RKO (cell line): ENCODE data around the gene EXT2.

ENCODE experiments used
- DNase-seq: peaks from one replicate; pipeline ENCODE4 v3.0.0-alpha.2; 2016; ENCODE audit warnings: low spot score

The EXT2 gene

GRCh38 chr11:44133335-44133946, 38.0 kb downstream of the EXT2 start:
- DNase-seq = peak; percentile 58

GRCh38 chr11:44134625-44135024, 39.1 kb downstream of the EXT2 start:
- DNase-seq = no peak

DNA sequence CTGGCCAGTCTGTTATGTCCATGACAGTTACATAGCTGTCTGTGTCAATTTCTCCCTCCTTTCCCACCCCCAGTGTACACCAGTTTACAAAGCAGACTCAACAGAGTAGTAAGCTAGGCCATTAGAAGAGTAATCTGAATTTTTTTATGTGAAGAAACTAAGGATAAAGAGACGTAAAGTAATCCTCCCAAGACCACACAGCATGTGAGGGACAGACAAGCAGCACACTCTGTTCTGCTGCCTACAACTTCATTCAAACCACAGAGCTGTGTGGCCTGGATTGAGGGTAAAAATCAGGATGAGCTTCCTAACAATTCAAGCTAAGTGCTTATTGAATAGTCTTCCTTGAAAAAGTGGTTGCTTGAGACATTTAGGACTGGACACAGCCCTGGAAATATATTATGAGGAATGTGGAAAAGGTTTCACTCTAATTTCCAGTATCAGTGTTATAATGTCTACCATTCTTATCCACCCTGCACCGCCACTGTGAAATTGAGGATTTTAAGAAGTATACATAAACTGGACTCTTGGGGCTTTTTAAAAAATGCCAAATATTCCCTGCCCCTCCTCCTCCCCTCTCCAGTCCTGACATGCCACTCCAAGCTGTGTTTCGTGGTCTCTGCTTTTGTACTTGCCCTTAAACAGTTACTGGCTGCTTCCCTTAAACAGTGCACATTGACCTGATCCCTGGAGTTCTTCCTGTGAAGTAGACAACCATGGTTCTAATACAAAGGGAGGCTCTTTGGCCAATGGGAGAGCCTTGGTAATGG, 40.9 kb downstream of the EXT2 start:
- DNase-seq = no peak

- DNase-seq = no peak
Observed at GRCh38 chr11:44137057-44137456, 41.6 kb downstream of the EXT2 start.

GRCh38 chr11:44138286-44138685, 42.8 kb downstream of the EXT2 start:
- no peak for DNase-seq

DNA sequence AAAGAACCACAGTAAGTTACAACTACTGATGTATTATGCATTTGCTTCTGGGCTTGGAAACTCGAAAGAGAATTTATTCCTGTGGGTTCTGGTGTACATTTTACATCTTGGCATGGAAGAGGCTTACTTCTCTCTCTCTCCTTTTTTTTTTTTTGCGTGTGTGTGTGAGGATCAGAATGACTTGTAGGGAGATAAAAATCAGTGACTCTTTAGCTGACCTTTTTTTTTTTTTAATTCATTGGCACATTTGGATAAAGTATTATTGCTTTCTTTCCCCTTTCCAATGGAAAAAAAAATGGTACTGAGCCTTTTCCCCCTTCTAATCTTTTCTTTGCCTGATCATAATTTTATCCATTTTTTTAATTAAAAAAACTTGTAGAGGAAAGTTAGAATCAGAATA, 43.5 kb downstream of the EXT2 start:
- DNase-seq = no peak

DNA sequence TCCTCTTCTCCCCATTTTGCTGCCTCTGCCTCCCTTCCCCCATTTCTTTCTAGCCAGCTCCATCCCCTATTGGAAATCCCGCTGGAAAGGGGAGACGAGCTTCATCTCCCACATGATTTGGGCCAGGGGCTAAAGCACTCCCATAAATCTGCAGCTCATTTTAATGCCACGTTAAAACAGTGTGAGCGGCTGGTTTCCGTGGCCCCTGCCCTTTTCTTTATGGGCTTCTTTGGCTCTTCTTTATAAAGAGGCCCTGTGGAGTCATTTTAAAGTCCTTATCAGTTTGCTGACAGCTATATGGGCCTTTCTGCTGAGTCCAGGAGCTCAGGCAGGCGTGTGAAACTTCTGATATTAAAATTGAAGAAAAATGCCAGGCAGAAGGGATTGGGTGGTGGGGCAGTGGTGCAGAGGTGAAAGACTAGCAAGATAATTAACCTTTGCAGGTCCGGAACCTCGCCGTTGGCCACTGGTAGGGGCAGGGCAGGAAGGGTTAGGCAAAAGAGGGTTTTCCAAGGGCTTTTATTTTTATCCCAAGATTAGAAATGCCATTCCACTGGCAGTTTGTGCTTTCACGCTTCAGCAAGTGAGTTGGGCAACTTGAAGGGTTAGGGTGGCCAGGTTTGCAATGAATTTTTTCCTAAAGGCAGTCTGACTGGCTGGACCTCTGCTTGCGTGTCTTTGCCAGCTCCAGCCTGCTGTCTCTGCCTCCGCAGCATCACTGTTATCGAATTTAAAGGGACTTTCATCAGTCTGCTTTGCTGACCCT, 44.3 kb downstream of the EXT2 start:
- DNase-seq = no peak

GRCh38 chr11:44140372-44140771, 44.9 kb downstream of the EXT2 start:
- no peak for DNase-seq

DNA sequence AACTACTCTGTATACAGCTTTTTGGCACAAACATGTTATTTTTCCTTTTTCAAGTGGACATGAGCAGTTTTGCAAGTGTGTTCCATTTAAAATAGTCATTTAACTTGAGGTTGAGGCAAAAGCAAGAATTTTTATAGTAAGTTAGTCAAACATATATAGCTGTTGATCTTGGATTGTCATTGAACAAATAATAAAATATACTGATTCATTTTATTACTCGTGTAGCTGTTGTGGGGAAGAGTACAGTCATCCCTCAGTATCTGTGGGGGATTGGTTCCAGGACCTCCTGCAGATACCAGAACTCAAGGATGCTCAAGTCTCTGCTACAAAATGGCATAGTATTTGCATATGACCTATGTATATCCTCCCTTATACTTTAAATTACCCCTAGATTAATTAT, 45.3 kb downstream of the EXT2 start:
- no peak for DNase-seq

DNA sequence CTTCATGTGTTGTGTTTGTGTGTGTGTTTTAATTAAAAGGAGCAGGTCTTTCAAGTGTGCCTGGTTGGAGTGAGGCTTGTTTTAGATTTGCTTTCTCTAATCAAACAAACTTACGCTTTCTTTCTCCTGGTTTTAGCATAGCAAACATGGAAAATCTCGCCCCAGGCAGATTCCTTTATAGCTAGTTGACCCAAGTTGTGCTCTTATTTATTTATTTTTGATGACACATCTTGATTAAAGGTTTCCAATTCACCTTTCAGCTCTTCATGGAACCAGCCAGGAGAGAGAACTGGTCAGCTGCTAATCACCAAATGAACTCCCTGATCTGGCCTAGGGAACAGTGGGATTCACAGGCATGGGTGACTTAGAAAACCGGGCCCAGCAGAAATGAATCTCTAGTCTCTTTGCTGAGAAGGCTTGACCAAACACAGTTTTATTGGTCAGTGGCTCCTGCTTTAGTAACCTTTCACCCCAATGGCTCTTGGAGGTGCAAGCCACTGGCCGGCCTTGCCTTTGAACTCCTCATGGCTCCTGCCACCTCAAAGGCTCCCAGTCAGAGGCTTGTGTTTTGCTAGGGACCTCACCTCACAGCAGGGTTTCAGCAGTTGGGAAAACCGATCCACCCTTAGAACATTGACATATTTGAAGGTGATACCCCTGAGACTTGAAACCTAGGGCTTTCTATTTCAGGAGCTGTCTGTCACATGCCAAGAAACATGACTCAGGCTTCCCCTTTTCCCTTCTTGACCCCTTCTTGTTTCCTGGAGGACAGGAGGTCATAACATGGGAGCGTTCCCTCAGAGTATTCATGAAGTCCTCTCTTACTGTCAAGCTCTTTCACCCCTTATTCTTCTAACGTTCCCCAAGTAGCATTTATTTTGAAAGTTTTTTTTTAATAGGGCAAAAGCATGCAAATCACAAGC, 48.8 kb downstream of the EXT2 start:
- no peak for DNase-seq

GRCh38 chr11:44145011-44145775, 49.7 kb downstream of the EXT2 start:
- no peak for DNase-seq

DNA sequence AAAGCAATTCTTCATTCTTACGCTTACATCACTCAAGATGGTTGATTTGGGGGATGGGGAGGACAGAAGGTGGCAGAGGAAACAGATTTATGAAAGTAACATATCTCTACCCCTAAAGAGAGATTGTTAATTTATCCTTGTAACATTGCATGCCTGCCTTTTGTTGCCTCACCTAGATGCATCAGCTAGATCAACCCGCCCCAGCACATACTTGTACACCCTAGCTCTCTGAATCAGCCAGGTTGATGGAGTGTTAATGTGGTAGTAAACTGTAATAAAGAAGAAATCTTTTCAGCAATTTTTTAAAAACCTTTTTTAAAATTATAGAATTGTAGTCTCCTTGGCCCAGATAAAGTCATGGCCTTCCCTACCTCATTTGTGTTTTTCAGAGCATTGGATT, 51.5 kb downstream of the EXT2 start:
- DNase-seq = no peak

DNA sequence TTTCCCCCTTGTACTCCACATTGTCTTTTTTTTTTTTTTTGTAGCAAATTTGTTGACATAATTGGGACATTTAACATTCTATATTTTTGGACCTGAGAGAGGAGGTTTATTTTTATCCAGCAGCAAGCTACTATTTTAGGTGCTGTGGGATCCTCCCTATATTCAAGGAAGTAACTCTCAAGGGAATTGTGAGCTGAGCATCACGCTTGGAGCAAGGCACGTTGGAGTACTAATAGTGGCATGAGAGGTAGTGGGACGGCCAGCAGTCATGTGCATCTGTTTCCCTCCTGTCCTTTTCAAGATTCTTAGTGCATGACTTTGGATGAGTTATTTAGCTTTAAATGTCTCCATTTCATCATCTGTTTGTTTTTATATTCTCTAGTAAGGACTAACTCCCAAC, 52.3 kb downstream of the EXT2 start:
- DNase-seq = no peak

DNA sequence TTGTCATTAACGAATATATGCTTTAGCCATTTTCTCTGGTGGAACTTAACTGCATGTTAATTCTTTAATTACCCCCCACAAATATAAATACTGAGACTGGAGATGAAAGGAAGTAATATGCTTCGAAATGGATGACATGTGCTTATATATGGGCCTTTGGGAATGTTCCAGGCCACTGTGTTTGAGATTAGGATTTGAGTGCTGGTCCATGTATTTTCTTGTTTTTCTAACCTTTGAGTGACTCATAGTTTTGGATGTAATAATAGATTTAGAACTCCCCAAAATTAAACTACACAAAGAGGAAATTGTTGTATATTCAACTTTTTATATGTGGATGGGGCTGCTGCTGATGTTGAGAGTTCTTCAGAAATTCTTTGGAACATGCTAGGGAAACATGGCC, 54.2 kb downstream of the EXT2 start:
- DNase-seq = no peak

DNA sequence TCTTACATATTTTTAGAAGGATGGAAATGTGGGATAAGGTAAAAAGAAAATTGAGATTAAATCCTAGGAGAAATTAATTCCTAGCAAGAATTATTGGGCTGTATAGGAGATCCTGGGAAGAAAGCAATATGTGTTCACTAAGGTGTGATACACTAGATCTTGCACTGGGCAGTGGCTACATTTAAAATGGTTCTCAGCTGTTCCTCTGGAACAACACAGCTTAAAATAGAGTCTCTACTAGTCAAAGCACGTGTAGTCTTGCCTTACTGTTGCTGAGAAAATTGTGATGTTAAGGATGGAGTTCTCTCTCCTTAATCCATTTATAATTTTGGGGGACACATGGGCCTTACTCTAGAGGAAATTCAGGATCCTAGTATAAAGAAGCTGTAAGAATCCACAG, 54.9 kb downstream of the EXT2 start:
- no peak for DNase-seq

GRCh38 chr11:44157019-44157418, 61.5 kb downstream of the EXT2 start:
- DNase-seq = no peak

DNA sequence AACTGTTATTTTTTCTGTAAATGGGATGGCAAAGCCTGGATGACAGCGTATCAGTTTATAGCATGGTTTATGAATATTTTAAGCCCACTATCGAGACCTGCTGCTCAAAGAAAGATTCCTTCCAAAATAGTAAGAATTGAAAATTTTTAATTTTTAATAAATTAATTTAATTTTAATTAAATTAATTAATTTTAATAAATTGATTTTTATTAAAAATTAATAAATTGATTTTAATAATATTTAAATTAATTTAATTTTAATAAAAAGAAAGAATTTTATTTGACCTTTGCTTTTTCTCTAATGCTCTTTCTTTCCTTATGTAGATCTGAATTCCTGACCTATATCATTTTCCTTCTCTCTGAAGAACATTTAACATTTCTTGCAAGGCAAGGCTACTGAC, 62.9 kb downstream of the EXT2 start:
- no peak for DNase-seq

GRCh38 chr11:44159848-44160721, 64.6 kb downstream of the EXT2 start:
- DNase-seq = no peak

- DNase-seq = no peak
Observed at GRCh38 chr11:44162004-44162403, 66.5 kb downstream of the EXT2 start.

GRCh38 chr11:44162662-44163061, 67.2 kb downstream of the EXT2 start:
- no peak for DNase-seq
